Spleen (tissue), 7 donors: ENCODE measurements around the gene KLK14.

Experiments used
- POLR2A ChIP-seq, 3 donors: fragments of 450-650 bp; IDR thresholded peaks; one replicate each; pipeline ENCODE4 v1.5.1; 2017; ENCODE audit warnings: antibody characterized with exemption in 3 of 3, mild to moderate bottlenecking in 1 of 3
- POLR2AphosphoS5 ChIP-seq, 3 donors: sonication (generic); formaldehyde crosslinking; IDR thresholded peaks; one replicate each; pipeline ENCODE4 v1.5.1; 2017; ENCODE audit warnings: antibody characterized with exemption in 3 of 3
- TF ChIP-seq, protein P1 (sequence below), 11 experiments: fragments of 200-600 bp in 7 of 11; fragments of 450-650 bp in 4 of 11; sonication (generic) in 4 of 11; IDR thresholded peaks in 8 of 11; conservative IDR thresholded peaks in 3 of 11; 1 replicate in 7 of 11; 2 replicates in 4 of 11; pipeline versions ENCODE4 v1.4.0 to v1.8.0; 2016 to 2021; ENCODE audit warnings: antibody characterized with exemption in 11 of 11, inconsistent platforms in 4 of 11, mild to moderate bottlenecking in 1 of 11
- donor health status: DM: no; HTN: no; CAD: no; lungs with moderate emphysema.
- donor health status: DM: no; HTN: no; CAD: no.
- donor health status: DM: no; HTN: no; CAD: no.

DNA sequence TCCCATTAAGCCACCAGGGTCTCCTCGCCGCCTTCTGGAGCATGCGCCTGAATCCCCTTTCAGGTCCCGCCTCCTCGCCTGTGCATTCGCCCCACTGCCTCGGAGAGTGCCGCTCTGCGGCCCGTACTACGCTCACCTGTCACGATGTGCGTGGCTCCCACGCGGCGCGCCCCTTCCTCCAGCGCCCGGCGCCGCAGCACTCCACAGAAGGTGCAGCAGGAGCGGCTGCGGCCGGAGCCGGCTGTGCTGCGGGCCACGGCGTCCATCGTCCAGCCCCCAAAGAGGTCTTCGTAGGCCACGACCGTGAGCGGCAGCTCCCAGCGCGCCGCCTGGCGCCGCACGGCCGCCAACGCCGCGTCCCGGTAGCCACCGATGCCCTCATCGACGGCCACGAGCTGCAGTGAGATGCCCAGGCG, 21.2 kb upstream of the KLK14 start:
- TF ChIP-seq POLR2A (IDR thresholded peaks at IDR 0.05) (no peak), POLR2AphosphoS5 (IDR thresholded peaks at IDR 0.05) (peak in 1 of 3 donors; percentile 14)
- TF ChIP-seq, protein P1, sequence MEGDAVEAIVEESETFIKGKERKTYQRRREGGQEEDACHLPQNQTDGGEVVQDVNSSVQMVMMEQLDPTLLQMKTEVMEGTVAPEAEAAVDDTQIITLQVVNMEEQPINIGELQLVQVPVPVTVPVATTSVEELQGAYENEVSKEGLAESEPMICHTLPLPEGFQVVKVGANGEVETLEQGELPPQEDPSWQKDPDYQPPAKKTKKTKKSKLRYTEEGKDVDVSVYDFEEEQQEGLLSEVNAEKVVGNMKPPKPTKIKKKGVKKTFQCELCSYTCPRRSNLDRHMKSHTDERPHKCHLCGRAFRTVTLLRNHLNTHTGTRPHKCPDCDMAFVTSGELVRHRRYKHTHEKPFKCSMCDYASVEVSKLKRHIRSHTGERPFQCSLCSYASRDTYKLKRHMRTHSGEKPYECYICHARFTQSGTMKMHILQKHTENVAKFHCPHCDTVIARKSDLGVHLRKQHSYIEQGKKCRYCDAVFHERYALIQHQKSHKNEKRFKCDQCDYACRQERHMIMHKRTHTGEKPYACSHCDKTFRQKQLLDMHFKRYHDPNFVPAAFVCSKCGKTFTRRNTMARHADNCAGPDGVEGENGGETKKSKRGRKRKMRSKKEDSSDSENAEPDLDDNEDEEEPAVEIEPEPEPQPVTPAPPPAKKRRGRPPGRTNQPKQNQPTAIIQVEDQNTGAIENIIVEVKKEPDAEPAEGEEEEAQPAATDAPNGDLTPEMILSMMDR (IDR thresholded peaks at IDR 0.05 in 8 of 11, conservative IDR thresholded peaks at IDR 0.05 in 3 of 11): no peak
